A549 (cell line): ENCODE data around the gene UBTD2. TPM values are rescaled to one million over a fixed set of nuclear protein-coding genes. Genes with fewer than 3 reads are reported as not detected.
A peak's percentile ranks its signal among the peaks of the same experiment; 100 is the strongest.
"Not testable (repeated sequence)": the region's sequence is repeated elsewhere in the genome, so short reads cannot be mapped to it uniquely, and the experiment has no call there.

Experiments used
- ATAC-seq, 2 experiments: fragments of 200-7000 bp in 1 of 2; fragments of >200 bp in 1 of 2; cut with Nextera tagmentation in 1 of 2; cut with Tn5 transposase in 1 of 2; 3 replicates each; pipeline versions ENCODE4 v1.8.0 to v1.9.1; 2018 to 2020; ENCODE audit warnings: mild to moderate bottlenecking in 1 of 2, moderate library complexity in 1 of 2
- CTCF ChIA-PET: fragments of 300-600 bp; sonication (Branson Sonifier 250); formaldehyde crosslinking; extraction: SDS; loops from one replicate; lab custom pipeline; 2021; ENCODE audit warnings: antibody characterized with exemption, inconsistent platforms; lab: Yijun Ruan, JAX
- POLR2A ChIA-PET: fragments of 350-600 bp; formaldehyde crosslinking; extraction: SDS; loops from one replicate; lab custom pipeline; 2021; ENCODE audit warnings: antibody characterized with exemption, inconsistent platforms; lab: Yijun Ruan, JAX
- DNase-seq, 2 experiments: peaks; one replicate each; pipeline versions ENCODE4 v3.0.0 to v3.0.0-alpha.2; 2011 to 2016; ENCODE audit warnings: low read depth in 1 of 2, low spot score in 1 of 2
- FAIRE-seq: peaks from 2 replicates; lab custom pipeline; 2011; peaks lifted over from hg19 to GRCh38; lab: Jason Lieb, UNC
- H3K27ac ChIP-seq, 2 experiments: fragments of >200 bp; sonication (Bioruptor Twin); formaldehyde crosslinking; 3 replicates each; pipeline ENCODE4 v1.5.1; 2016 to 2017
- H3K4me1 ChIP-seq: fragments of >200 bp; sonication (Bioruptor Twin); formaldehyde crosslinking; 3 replicates; pipeline ENCODE4 v1.6.1; 2016
- H3K4me2 ChIP-seq: fragments of >200 bp; sonication (Bioruptor Twin); formaldehyde crosslinking; 3 replicates; pipeline ENCODE4 v1.6.1; 2016
- H3K4me3 ChIP-seq: fragments of >200 bp; sonication (Bioruptor Twin); formaldehyde crosslinking; 3 replicates; pipeline ENCODE4 v1.5.1; 2016
- H3K9me3 ChIP-seq: fragments of >200 bp; sonication (Bioruptor Twin); formaldehyde crosslinking; 3 replicates; pipeline ENCODE4 v1.6.1; 2016
- CHD2 ChIP-seq: fragments of 150-350 bp; IDR thresholded peaks from 2 replicates; pipeline ENCODE4 v1.6.1; 2014; ENCODE audit warnings: low read length; ENCODE audit not compliant: partially characterized antibody
- CHD4 ChIP-seq: fragments of 200-600 bp; sonication (generic); IDR thresholded peaks from 2 replicates; pipeline ENCODE4 v1.6.1; 2016; ENCODE audit warnings: antibody characterized with exemption, mild to moderate bottlenecking, borderline replicate concordance
- KDM5A ChIP-seq: fragments of 200-600 bp; sonication (generic); IDR thresholded peaks from 2 replicates; pipeline ENCODE4 v1.6.1; 2016; ENCODE audit warnings: antibody characterized with exemption, mild to moderate bottlenecking
- MAFK ChIP-seq: fragments of 450-650 bp; IDR thresholded peaks from 2 replicates; pipeline ENCODE4 v1.6.1; 2014; ENCODE audit not compliant: partially characterized antibody
- MAX ChIP-seq: IDR thresholded peaks from 2 replicates; pipeline ENCODE4 v1.6.1; 2012
- NPAS2 ChIP-seq: fragments of 250-450 bp; sonication (Bioruptor Pico); IDR thresholded peaks from 2 replicates; pipeline ENCODE4 v1.8.0; 2022; ENCODE audit warnings: mild to moderate bottlenecking, moderate library complexity, borderline replicate concordance
- PHF8 ChIP-seq: fragments of 200-600 bp; sonication (generic); IDR thresholded peaks from 2 replicates; pipeline ENCODE4 v1.6.1; 2016; ENCODE audit warnings: low read depth, mild to moderate bottlenecking, antibody characterized with exemption, moderate library complexity, borderline replicate concordance
- RAD21 ChIP-seq, 2 experiments: fragments of >200 bp in 1 of 2; sonication (Bioruptor Twin) in 1 of 2; formaldehyde crosslinking in 1 of 2; IDR thresholded peaks in 1 of 2; conservative IDR thresholded peaks in 1 of 2; 2 replicates in 1 of 2; 3 replicates in 1 of 2; pipeline ENCODE4 v1.6.1; 2012 to 2018; ENCODE audit warnings: inconsistent platforms in 1 of 2
- SMC3 ChIP-seq: fragments of >200 bp; sonication (Bioruptor Twin); formaldehyde crosslinking; IDR thresholded peaks from 3 replicates; pipeline ENCODE4 v1.6.1; 2018; ENCODE audit warnings: inconsistent platforms
- ZC3H11A ChIP-seq: fragments of 450-650 bp; IDR thresholded peaks from 2 replicates; pipeline ENCODE4 v1.6.1; 2014; ENCODE audit warnings: antibody characterized with exemption, mild to moderate bottlenecking
- WGBS: methylation state at CpG from one replicate; pipeline ENCODE4 v1.1.6; 2017; ENCODE audit errors: missing lambda C conversion rate; 5-methylcytosine and 5-hydroxymethylcytosine counted together
- polyA plus RNA-seq, 4 experiments: library from polyadenylated mRNA; depleted of rRNA in 3 of 4; stranded (reverse); fragments of >200 nt; fragmentation: RNase III in 1 of 4; extraction: RNeasy Plus Mini Kit Qiagen cat#74134 plus additional on column Dnase treatment in 1 of 4; gene quantifications; 2 replicates in 3 of 4; 3 replicates in 1 of 4; pipeline ENCODE4 v1.2.3, GENCODE V29; 2011 to 2017
- TF ChIP-seq, protein P1 (sequence below): fragments of >200 bp; sonication (Bioruptor Twin); formaldehyde crosslinking; IDR thresholded peaks from 3 replicates; pipeline ENCODE4 v1.5.1; 2016
- TF ChIP-seq, protein P2 (sequence below): IDR thresholded peaks from 2 replicates; pipeline ENCODE4 v1.6.1; 2012; ENCODE audit warnings: low read depth, borderline replicate concordance

Gene UBTD2
- polyA plus RNA-seq, 2 of the 4 experiments (the other 2 are of a cell fraction) = 16.4 to 20.9 TPM

GRCh38 chr5:172293745-172294342 lies 10.3 kb upstream of the UBTD2 start:
- H3K4me3 ChIP-seq = no peak overlapping the region
- no peaks in the 10 kb centered on the region for H3K9me3 ChIP-seq
- DNase-seq = no peak
- CTCF ChIA-PET = interaction anchor here (0.6 to 4.0 kb wide), 37 partner anchors 9 to 382 kb away, joined by 3 to 32 read pairs (median 5); partner anchors contain the start of gene UBTD2
- WGBS = 28% methylated on average over 2 of the region's 2 CpGs
- H3K4me2 ChIP-seq = no peak overlapping the region
- FAIRE-seq = no peak
- TF ChIP-seq CHD2 = no peak
- no peak for TF ChIP-seq CHD4
- no peak for TF ChIP-seq PHF8
- no peak for TF ChIP-seq ZC3H11A
- no peak for TF ChIP-seq MAX
- TF ChIP-seq, protein P1, sequence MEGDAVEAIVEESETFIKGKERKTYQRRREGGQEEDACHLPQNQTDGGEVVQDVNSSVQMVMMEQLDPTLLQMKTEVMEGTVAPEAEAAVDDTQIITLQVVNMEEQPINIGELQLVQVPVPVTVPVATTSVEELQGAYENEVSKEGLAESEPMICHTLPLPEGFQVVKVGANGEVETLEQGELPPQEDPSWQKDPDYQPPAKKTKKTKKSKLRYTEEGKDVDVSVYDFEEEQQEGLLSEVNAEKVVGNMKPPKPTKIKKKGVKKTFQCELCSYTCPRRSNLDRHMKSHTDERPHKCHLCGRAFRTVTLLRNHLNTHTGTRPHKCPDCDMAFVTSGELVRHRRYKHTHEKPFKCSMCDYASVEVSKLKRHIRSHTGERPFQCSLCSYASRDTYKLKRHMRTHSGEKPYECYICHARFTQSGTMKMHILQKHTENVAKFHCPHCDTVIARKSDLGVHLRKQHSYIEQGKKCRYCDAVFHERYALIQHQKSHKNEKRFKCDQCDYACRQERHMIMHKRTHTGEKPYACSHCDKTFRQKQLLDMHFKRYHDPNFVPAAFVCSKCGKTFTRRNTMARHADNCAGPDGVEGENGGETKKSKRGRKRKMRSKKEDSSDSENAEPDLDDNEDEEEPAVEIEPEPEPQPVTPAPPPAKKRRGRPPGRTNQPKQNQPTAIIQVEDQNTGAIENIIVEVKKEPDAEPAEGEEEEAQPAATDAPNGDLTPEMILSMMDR = peak; percentile 10; the same call in 1 of the 3 replicates
- TF ChIP-seq, protein P2, sequence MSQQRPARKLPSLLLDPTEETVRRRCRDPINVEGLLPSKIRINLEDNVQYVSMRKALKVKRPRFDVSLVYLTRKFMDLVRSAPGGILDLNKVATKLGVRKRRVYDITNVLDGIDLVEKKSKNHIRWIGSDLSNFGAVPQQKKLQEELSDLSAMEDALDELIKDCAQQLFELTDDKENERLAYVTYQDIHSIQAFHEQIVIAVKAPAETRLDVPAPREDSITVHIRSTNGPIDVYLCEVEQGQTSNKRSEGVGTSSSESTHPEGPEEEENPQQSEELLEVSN = no peak
- TF ChIP-seq MAFK = no peak
- TF ChIP-seq, all 56 proteins: peak for 1
- no peak for ATAC-seq
- Histone ChIP-seq H3K27ac (no peak overlapping the region), H3K4me1 (no peaks in the 10 kb centered on the region; the same call in 2 of the 3 replicates)
- POLR2A ChIA-PET = no interaction called here

DNA sequence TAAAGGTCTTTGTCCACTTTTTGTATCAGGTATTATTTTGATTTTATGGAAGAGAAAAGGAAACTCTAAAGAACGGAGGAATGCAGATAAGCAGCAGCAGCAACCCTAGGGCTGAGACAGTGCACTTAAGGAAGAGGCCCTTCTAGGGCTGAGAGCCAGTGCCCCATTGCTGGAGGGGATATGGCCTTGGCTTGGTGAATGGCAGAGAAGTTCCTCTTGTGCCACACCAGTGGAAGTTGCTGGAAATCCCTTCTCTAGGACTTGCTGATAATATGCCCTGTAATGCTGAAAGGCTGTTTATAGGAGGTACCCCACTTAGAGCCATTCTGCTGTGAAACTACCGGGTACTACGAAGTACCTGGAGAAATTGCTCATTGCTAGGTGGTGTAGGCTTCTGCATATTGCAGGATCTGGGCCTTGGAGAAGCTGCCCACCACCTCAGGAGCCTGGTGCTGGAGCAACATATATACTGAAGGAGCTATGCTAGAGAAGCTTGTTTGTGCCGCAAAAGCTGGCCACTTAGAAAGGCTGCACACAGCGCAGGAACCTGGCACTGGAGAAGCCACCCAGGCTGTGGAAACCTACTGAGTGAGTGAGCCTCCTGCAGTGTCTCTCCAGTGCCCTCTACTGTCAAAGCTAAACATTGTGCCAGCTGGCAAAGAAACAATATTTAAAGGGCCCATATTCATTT lies 9.6 kb upstream of the UBTD2 start:
- H3K9me3 ChIP-seq = no peaks in the 10 kb centered on the region
- POLR2A ChIA-PET = no interaction called here
- FAIRE-seq (peak; percentile 86), DNase-seq (peak; percentile 58 to 73), ATAC-seq (peak; percentile 99)
- peak overlapping the region; percentile 13; the same call in 1 of the 3 replicates for H3K4me2 ChIP-seq
- no peaks in the 10 kb centered on the region; the same call in 2 of the 3 replicates for H3K4me1 ChIP-seq
- CTCF ChIA-PET = interaction anchor here (0.6 to 4.0 kb wide), 39 partner anchors 8 to 382 kb away, joined by 3 to 32 read pairs (median 5); partner anchors contain the start of gene UBTD2
- TF ChIP-seq, protein P1 = peak; percentile 93
- TF ChIP-seq SMC3 = peak; percentile 74
- TF ChIP-seq RAD21 (conservative IDR thresholded peaks at IDR 0.05 in 1 of 2, IDR thresholded peaks at IDR 0.05 in 1 of 2) = peak; percentile 87 to 96
- TF ChIP-seq KDM5A = no peak
- TF ChIP-seq NPAS2 (CRISPR knock-in tag) = no peak
- TF ChIP-seq MAFK = peak; percentile 26
- 43% methylated on average over 5 of the region's 5 CpGs for WGBS
- 0 out of 6 replicates have a peak overlapping the region, but pooled peaks of 1 of the 2 experiments have one; percentile 2 for H3K27ac ChIP-seq
- no peak overlapping the region for H3K4me3 ChIP-seq

DNA sequence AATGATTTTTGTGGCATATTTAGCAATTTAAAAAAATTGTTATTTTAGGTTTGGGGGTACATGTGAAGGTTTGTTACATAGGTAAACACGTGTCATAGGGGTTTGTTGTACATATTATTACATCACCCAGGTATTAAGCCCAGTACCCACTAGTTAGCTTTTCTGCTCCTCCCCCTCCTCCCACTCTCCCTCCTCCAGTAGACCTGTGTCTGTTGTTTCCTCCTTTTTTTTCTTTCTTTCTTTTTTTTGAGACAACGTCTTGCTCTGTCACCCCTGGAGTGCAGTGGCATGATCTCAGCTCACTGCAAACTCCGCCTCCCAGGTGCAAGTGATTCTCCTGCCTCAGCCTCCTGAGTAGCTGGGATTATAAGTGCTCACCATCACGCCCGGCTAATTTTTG lies 8.3 kb upstream of the UBTD2 start:
- ATAC-seq, POLR2A ChIA-PET: not testable (repeated sequence)
- CTCF ChIA-PET = interaction anchor here (0.6 to 4.0 kb wide), 8 partner anchors 9 to 380 kb away, joined by 3 to 32 read pairs (median 13); partner anchors contain the start of genes STK10 and UBTD2

More for the DNA sequence above, 8.3 kb upstream of the UBTD2 start:
- not testable (repeated sequence) for H3K4me2 ChIP-seq, DNase-seq, H3K4me1 ChIP-seq, H3K4me3 ChIP-seq, H3K27ac ChIP-seq, FAIRE-seq, H3K9me3 ChIP-seq
- 62% methylated on average over 5 of the region's 5 CpGs for WGBS
